H1 (cell line): ENCODE measurements around the gene BABAM2. TPM values are rescaled to one million over a fixed set of nuclear protein-coding genes. Genes with fewer than 3 reads are reported as not detected.

Source experiments
- BRCA1 ChIP-seq: IDR thresholded peaks from 2 replicates; pipeline ENCODE4 v1.6.1; 2012; ENCODE audit warnings: low read depth, low read length, improper control_type of control experiment
- CREB1 ChIP-seq: IDR thresholded peaks from 2 replicates; pipeline ENCODE4 v1.6.1; 2012; ENCODE audit warnings: inconsistent platforms
- EGR1 ChIP-seq: IDR thresholded peaks from 2 replicates; pipeline ENCODE4 v1.6.1; 2011; ENCODE audit warnings: low read depth, low read length, borderline replicate concordance
- MAFK ChIP-seq: IDR thresholded peaks from 2 replicates; pipeline ENCODE4 v1.6.1; 2012; ENCODE audit warnings: low read depth, mild to moderate bottlenecking, improper control_type of control experiment, low read length
- POLR2AphosphoS5 ChIP-seq: IDR thresholded peaks from 2 replicates; pipeline ENCODE4 v1.6.1; 2011; ENCODE audit warnings: low read depth, low read length
- SIRT6 ChIP-seq: IDR thresholded peaks from one replicate; pipeline ENCODE4 v1.7.1; 2012; ENCODE audit warnings: low read length, inconsistent platforms
- YY1 ChIP-seq: IDR thresholded peaks from 2 replicates; pipeline ENCODE4 v1.6.1; 2011; ENCODE audit warnings: low read depth, mild to moderate bottlenecking, low read length
- polyA plus RNA-seq, 7 experiments: library from polyadenylated mRNA; depleted of rRNA in 3 of 7; stranded (reverse) in 5 of 7; unstranded in 2 of 7; fragments of >200 nt in 5 of 7; fragments of 200-250 nt in 2 of 7; gene quantifications; 1 replicate in 5 of 7; 2 replicates in 1 of 7; 4 replicates in 1 of 7; pipeline versions ENCODE4 v1.2.1 to v1.2.3, GENCODE V29; 2011 to 2013; ENCODE audit warnings: missing spikeins in 2 of 7, mixed read lengths in 2 of 7
- total RNA-seq: library from RNA; stranded (reverse); fragmentation: NEBNext Ultra II Directional; extraction: Animal tissue kit (Norgen Biotek cat#: 25700); gene quantifications from 2 replicates; pipeline ENCODE4 v1.2.1, GENCODE V29; 2021
- TF ChIP-seq, protein P1 (sequence below): IDR thresholded peaks from 2 replicates; pipeline ENCODE4 v1.6.1; 2012; ENCODE audit warnings: low read length, inconsistent platforms
- TF ChIP-seq, protein P2 (sequence below): IDR thresholded peaks from 2 replicates; pipeline ENCODE4 v1.6.1; 2011; ENCODE audit warnings: low read depth, mild to moderate bottlenecking, low read length; ENCODE audit not compliant: insufficient read depth

BABAM2 gene
- total and polyA plus RNA-seq, 2 of the 8 experiments (the other 6 are each of a cell fraction or from before 2014, with no cell fraction given), result 15.8 to 20.9 TPM

DNA sequence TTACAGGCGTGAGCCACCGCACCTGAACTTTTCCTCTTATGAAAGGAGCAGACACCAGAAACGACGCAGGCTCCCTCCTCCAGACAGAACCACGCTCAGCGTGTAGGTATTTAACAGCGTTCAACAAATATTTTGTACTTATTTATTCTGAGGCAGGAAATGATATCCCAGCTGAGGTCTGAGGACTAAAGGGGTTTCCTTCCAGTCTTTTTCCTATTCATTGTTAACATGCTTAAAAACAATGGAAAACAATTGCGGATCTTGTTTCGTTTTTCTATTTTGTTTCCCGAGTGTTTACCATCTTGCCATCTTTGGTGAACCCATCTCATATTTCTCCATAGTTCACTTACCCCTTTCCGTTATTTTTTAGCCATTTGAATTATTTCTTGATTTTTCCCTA is 458.4 kb downstream of the BABAM2 start (continued):
- TF ChIP-seq, protein P1, sequence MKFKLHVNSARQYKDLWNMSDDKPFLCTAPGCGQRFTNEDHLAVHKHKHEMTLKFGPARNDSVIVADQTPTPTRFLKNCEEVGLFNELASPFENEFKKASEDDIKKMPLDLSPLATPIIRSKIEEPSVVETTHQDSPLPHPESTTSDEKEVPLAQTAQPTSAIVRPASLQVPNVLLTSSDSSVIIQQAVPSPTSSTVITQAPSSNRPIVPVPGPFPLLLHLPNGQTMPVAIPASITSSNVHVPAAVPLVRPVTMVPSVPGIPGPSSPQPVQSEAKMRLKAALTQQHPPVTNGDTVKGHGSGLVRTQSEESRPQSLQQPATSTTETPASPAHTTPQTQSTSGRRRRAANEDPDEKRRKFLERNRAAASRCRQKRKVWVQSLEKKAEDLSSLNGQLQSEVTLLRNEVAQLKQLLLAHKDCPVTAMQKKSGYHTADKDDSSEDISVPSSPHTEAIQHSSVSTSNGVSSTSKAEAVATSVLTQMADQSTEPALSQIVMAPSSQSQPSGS, result no peak
- no peak for TF ChIP-seq BRCA1
- TF ChIP-seq YY1, result no peak
- TF ChIP-seq EGR1, result no peak
- TF ChIP-seq CREB1, result no peak
- TF ChIP-seq MAFK, result no peak
- no peak for TF ChIP-seq SIRT6
- TF ChIP-seq POLR2AphosphoS5, result no peak
- TF ChIP-seq, protein P2, sequence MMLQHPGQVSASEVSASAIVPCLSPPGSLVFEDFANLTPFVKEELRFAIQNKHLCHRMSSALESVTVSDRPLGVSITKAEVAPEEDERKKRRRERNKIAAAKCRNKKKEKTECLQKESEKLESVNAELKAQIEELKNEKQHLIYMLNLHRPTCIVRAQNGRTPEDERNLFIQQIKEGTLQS, result no peak
